SK-N-MC (cell line): Measurements from ENCODE around the gene PDZRN4.

Experiments used
- EZH2 ChIP-seq: fragments of 200-600 bp; sonication (generic); IDR thresholded peaks from one replicate; pipeline ENCODE4 v1.6.1; 2017; ENCODE audit warnings: antibody characterized with exemption
- FOXP2 ChIP-seq: optimal IDR thresholded peaks from 2 replicates; pipeline ENCODE3; 2011; ENCODE audit warnings: mild to moderate bottlenecking, moderate library complexity; ENCODE audit not compliant: insufficient read depth; ENCODE audit errors: extremely low read length, control extremely low read depth
- POLR2AphosphoS5 ChIP-seq: IDR thresholded peaks from 2 replicates; pipeline ENCODE4 v1.6.1; 2012; ENCODE audit warnings: mild to moderate bottlenecking, low read depth, low read length, borderline replicate concordance

- TF ChIP-seq EZH2 (no peak), POLR2AphosphoS5 (no peak), FOXP2 (no peak)
Measured at GRCh38 chr12:41151793-41152192, 36.3 kb upstream of the PDZRN4 start.
